HFF-Myc (cell line): ENCODE data around the gene KITLG.

ENCODE experiments used
- DNase-seq: peaks from one replicate; pipeline ENCODE4 v3.0.0-alpha.2; 2011; ENCODE audit warnings: low read depth; ENCODE audit errors: extremely low read depth
- H3K4me3 ChIP-seq: replicated peaks from 2 replicates; pipeline ENCODE4 v1.5.1; 2011; ENCODE audit warnings: low read depth, mild to moderate bottlenecking, control low read depth, low read length
- TF ChIP-seq, protein P1 (sequence below): IDR thresholded peaks from 2 replicates; pipeline ENCODE4 v1.5.1; 2012; ENCODE audit warnings: mild to moderate bottlenecking, low read depth, low read length, control low read depth; ENCODE audit errors: missing control alignments

KITLG gene

DNA sequence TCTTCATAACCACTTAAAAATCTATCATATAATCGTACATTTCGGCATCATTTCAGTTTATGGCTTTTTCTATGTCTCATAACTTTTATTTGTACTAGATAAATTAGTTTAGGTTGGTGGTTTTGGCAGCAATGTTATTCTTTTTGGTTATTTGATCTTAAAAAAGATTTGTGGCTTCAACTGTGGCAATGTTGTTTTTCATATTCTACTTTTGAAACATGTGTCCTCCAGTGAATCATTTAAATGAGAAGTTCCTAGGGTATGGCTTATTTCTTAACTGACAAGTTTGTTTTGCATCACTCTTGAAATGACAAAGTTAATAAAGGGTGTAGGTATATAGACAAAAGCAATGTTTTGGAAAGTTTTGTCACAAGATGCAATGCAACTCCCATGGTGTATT is 11.1 kb upstream of the KITLG start:
- DNase-seq: no peak
- TF ChIP-seq, protein P1, sequence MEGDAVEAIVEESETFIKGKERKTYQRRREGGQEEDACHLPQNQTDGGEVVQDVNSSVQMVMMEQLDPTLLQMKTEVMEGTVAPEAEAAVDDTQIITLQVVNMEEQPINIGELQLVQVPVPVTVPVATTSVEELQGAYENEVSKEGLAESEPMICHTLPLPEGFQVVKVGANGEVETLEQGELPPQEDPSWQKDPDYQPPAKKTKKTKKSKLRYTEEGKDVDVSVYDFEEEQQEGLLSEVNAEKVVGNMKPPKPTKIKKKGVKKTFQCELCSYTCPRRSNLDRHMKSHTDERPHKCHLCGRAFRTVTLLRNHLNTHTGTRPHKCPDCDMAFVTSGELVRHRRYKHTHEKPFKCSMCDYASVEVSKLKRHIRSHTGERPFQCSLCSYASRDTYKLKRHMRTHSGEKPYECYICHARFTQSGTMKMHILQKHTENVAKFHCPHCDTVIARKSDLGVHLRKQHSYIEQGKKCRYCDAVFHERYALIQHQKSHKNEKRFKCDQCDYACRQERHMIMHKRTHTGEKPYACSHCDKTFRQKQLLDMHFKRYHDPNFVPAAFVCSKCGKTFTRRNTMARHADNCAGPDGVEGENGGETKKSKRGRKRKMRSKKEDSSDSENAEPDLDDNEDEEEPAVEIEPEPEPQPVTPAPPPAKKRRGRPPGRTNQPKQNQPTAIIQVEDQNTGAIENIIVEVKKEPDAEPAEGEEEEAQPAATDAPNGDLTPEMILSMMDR: no peak
- no peak overlapping the region for H3K4me3 ChIP-seq

DNA sequence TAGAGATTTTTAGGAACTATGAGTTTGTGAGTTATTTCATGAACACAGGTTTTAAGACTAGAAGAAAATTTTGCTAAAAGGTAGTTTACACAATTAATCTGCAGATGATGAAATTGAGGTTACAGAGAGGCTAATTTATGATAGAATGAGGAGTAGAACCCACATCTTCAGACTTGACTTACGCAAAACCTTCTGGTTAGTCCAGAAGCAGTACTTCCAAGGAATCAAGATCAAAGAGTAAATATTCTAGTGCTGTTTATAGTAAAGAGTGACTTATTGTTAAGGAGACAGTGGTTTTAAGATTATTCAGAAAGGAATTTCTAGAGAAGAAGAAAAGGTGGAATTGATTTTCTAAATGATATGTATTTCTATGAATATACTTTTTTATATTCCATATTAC is 10.6 kb upstream of the KITLG start:
- no peak overlapping the region for H3K4me3 ChIP-seq
- DNase-seq: no peak
- TF ChIP-seq, protein P1: no peak

DNA sequence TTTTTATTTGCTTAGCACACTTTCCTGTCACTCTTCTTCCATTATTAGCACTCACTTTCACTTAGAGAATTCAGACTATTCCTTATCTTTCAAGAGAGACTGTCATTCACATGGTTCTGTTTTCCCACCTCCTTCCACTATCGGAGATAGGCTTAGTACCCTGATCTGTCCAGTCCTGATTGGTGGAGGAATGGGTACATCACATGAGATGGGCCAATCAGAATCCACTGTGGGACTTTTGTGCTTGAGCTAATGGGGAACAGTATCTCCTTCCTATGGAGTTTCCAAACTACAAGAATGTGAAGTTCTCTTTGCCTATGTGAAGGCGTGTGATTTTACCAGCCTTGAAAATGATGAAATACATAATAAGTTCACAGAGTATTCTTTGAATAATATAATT is 4.8 kb upstream of the KITLG start:
- DNase-seq: no peak
- no peak overlapping the region for H3K4me3 ChIP-seq
- TF ChIP-seq, protein P1: no peak

DNA sequence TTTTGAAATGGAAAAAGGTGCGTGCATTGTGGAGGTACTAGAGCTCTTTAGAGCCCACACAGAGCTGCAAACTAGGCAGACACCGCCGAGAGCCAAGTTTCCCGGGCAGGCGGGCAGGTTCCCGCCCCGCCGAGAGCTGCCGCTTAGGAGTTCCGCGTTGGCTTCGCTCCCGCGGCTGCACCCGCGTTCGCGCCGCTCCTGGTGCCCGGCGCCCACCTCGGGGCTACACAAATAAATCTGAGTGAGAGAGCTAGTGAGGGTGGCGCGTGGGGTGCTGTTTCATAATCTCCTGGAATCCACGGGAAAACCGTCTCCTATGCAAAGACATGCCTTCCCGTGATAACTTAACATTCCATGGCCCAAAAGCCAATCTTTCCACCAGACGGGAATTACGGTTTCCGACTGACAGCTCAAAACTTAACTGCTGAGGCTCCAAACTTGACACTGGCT is 645 bp downstream of the KITLG start:
- TF ChIP-seq, protein P1: no peak
- H3K4me3 ChIP-seq: peak overlapping the region; percentile 76
- DNase-seq: no peak

DNA sequence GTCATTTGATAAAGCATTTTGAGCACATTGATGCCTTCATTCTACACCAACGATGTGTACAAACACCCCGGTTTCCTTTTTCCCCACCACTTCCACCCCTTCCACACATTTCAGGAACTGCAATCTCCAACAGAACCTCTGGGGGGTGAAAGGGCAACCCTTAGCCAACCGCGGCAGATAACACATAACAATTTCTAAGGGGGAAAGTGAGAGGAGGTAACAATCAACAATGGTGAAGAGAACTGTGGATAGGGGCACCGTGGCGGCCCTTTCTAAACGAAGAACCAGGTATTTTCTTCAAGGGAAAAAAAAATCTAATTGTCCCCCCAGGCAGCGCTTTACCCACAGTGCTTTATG is 1.1 kb downstream of the KITLG start:
- H3K4me3 ChIP-seq: peak overlapping the region; percentile 76
- DNase-seq: no peak
- TF ChIP-seq, protein P1: peak; percentile 31

DNA sequence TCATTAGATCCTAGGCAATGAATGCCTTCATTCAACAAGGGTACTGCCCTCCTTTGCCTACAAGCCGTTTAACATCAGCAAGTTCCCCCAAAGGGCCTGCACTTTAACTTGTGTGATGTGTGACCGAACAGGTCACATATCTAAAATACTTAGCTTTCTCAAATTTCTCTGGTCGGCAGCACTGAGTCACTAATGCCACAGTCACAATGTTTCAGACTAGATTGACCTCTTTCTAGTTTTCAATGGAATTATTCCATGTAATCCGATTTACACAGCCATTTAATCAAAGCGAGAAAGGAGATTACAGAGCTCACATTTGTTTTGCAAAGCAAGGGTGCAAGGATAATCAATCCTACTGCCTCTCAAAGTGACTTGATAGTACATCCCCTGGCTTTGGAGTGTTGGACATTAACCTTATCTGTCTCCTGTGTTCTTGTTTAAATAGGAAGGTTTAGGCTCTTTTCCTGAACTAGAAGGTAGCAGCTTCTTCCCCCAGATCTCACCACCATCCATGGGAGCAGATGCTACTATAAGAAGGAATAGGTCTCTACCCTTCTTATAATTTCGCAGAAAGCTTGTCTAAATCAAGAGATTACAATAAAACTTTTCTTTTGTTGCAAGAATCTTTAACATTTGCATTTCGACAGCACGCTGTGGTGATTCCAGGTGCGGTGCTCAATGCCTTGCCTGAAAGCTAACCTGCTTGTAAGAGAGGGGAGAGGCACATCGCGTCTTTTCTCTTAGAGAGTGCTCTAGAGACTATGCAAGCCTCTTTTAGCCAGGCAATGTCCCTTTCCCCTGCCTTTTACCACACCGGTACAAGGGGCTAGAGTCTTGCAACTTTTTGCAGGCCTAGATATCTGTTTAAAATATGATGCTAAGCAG is 1.8 kb downstream of the KITLG start:
- peak overlapping the region; percentile 76 for H3K4me3 ChIP-seq
- DNase-seq: no peak
- TF ChIP-seq, protein P1: no peak

DNA sequence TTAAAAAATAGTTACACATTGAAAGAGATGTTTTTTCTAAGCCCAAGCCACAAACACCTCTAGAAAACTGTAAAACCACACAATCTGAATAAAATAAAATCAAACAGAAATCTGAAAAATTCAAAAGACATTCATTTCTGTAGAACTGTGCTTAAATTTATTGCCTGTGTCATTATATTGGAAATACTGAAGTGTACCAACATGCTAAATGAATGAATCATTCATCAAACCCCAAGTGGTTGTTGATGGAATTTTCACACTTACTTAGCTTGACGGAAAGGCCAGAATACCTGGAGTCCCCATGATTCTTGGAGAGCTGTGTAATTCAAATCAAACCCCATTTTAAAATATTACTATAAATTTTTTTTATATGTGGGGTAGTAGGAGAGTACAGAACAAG is 2.7 kb downstream of the KITLG start:
- no peak for DNase-seq

More for the DNA sequence above, 2.7 kb downstream of the KITLG start:
- TF ChIP-seq, protein P1: no peak
- peak overlapping the region; percentile 76; the same call in 1 of the 2 replicates for H3K4me3 ChIP-seq
